NOMO-1 (cell line): ENCODE measurements around the gene ASPG.

Experiments
- DNase-seq, 2 experiments: peaks; one replicate each; lab custom pipeline; 2025; ENCODE audit not compliant: unreplicated experiment in 2 of 2; lab: John Stamatoyannopoulos, UW

Gene ASPG

DNA sequence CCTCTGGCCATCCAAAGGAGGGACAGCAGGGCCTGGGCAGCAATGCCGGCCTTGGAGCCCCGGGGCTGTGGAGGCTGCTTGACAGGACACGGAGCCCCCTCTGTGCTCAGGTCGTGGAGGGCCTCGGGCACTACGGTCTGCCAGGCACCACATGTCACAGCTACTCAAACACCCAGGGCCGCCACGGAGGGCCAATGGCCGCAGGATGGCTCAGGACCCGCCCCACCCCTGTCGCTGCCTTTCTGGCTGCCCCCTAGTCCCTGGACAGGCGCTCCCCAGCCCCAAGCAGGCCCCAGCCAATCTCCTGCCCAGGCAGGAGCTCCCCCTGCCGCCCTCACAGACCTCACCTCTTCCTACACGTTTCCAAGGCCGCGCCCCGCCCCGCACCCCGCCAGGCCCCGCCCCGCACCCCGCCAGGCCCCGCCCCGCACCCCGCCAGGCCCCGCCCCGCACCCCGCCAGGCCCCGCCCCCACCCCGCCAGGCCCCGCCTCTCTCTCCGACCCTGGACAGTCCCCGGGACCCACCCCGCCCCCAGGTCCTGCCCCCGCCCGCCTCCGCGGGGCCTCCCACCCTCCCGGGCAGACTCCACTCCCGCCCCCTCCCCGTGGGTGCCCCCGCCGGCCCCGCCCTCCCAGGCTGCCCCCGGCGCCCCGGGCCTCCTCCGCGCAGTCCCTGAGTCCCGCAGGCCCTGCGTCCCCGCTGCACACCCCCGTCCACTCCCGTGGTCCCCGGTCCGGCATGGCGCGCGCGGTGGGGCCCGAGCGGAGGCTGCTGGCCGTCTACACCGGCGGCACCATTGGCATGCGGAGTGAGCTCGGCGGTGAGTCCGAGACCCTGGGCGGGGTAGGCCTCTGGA is at the start of gene ASPG:
TSS of gene ASPG (plus strand) at position 669 of the 857 bp plus-strand sequence. CDS start at position 740, 71 bp downstream.
- no peak for DNase-seq

DNA sequence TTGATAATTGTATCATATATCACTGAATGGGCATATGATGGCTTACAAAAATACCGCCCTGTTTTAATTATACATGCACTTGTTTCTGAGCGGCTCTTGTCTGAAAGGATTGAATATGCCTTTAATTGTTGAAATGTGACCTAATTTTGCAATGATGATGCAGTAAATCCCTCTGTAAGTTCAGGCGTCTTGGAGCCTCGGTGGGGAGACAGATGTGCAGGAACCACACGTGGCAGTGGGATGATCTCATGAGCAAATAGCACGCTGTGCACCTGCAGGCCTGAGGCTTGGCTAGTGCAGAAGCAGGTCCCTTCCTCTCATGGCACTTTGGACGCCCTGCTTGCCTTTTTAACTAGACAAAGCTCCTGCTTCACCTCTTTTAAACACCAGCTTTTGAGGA is 49.3 kb upstream of the ASPG start:
- no peak for DNase-seq

DNA sequence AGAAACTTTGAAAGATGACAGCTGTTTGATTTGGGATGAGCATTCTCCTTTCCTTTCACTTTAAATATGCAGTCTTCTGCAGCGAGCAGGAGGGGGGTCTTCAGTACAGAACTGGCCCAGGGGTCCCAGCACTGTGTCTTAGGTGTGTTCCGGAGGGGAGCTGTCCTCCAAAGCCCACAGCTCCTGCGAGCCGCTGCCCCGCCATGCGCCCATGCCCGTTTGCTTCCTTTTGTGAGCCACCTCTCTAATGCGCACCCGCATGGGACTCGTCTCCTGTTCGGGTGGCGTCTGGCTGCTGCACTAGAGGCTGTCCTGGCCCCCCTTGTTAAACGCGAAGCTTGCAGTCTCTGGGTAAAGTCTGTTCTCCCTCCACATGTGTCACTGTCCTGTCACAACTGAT is 48.4 kb upstream of the ASPG start:
- no peak for DNase-seq

DNA sequence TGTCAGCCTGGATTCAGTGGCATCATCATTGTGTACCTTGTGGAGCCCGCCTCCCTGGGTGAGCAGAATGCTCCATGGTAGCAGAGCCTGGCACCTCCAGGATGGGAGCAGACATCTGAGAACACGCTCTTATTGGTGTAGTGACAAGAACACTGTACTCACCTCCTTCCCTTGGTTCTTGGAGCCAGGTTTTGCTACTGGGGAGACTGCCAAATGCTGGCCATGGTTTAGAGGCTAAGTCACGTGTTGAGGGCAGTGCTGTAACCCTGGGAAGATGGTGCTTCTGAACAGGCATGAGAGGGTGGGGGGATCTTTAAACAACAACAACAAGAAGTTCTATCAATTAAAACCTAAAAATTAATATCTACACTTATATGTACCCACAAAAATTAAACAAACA is 47.6 kb upstream of the ASPG start:
- DNase-seq = no peak

DNA sequence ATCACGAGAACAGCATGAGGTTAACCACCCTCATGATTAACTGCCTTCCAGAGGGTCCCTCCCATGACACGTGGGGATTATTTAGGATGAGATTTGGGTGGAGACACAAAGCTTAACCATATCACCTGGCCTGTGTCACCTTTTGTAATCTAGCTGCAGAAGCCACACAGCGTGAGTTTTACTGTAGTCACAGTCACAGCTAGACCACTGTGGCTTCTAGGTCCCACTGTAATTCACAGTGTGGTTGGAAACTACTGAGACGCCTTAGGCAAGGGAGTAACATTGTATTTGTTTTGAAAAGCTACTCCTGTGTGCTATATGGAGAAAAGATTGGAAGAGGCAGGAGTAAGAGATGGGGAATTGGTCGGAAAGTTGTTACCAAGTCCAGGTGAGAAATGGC is 46.3 kb upstream of the ASPG start:
- no peak for DNase-seq

DNA sequence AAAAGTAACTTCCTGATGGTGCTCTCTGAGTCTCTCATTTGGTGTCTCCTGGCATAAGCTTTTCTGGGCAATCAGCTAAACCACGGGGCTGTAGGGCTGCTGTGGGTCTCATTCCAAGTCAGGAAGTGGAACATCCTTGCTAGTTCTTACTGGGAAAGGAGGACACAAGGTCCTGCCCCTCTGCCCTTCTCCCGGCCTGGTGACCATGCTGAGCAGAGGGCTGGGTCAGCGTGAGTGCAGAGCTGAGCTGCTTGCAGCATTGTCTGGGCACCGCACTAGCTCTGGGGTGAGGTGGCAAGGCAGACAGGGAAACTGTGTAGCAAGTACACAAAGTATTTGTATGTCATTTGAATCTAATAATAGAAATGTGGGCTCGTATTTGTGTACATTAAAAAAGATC is 45.0 kb upstream of the ASPG start:
- DNase-seq = no peak

DNA sequence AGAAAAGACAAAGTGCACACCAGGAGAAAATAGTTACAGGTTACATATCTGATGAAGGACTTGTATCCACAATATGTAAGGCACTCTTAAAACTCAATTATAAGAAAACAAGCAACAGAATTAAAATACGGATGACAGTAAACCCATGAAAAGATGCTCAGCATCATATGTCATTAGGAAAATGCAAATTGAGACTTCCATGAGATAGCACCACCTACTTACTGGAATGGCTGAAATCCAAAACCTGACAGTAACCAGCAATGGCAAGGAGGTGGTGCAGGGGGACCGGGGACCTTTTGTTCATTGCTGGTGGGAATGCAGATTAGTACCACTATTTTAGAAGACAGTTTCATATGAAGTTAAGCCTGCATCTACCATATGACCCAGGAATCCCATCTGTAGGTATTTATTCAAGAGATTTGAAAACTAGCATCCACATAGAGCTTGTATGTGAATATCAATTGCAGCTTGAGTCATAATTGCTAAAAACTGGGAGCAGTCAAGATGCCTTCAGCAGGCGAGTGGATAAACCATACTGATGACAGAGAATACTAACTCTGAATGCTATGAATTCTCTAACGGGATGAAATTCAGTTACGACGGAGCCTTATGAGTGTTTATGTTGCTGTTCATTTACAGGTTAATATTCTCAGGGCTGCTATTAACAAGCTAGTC is 43.9 kb upstream of the ASPG start:
- DNase-seq = no peak

DNA sequence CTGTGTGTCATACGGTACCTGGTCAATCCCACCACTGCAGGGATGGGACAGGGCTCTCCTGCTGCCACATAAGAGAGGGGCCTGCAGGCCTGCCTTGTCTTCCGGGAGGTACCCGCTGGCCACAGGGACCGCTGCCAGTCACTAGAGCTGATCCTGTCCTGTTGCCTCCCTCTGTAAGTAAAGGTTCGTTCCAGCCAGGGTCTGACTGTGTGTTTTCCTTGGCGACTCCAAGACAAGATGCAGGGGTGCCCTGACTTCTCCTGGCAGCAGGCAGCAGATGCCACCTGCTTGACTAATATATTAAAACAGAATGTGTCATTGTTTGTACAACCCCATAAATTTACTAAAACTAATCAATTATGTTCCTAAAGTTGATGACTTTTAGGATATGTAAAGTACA is 41.5 kb upstream of the ASPG start:
- no peak for DNase-seq

DNA sequence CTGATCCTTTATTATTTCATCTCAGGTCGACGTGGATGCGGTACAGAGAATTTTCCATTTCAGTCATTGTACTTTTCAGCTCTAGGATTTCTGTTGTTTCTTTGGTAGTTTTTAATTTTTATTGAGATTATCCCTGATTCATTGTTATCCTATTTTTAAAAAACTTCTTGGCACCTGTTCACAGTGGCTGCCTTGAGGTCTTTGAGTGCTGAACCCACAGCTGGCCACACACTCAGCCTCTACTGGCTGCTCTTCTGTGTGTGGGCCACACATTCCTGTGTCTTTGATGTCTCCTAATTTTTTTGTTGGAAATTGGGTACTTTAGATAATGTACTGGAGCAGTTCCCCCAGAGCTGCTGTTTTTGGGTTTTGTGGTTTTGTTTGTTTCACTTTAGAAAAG is 37.7 kb upstream of the ASPG start:
- no peak for DNase-seq

DNA sequence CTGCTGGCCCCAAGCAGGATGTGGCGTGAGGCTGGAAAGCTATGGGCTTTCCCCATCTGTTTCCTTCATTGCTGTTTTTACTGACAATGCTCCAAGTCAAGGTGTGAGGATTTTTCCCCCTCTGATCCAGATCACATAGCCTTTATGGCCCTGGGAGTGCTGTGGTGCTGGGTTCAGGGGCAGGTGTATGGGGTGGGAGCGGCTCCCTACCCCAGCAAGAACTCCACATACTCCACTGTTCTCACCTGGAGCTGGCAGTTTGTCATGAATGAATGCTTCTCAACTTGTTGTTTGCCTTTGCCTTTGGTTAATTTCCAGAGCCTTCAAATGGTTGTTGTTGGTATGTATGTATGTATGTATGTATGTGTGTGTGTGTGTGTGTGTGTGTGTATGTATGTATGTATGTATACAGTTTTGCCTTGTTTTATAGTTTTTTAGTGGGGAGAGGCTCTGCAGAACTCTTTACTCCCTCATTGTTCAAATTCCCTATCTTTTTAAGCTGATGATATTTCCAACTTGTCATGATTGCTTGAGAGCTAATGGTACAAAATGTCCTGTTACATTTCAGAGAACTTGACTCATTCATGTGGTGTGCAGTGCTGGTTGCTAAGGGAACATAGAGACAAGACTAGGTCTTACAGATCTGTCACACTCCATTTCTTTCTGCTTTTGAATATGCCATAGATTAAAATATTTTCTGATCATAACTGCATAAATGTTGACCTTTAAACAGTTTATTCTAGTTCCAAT is 36.6 kb upstream of the ASPG start:
- no peak for DNase-seq

DNA sequence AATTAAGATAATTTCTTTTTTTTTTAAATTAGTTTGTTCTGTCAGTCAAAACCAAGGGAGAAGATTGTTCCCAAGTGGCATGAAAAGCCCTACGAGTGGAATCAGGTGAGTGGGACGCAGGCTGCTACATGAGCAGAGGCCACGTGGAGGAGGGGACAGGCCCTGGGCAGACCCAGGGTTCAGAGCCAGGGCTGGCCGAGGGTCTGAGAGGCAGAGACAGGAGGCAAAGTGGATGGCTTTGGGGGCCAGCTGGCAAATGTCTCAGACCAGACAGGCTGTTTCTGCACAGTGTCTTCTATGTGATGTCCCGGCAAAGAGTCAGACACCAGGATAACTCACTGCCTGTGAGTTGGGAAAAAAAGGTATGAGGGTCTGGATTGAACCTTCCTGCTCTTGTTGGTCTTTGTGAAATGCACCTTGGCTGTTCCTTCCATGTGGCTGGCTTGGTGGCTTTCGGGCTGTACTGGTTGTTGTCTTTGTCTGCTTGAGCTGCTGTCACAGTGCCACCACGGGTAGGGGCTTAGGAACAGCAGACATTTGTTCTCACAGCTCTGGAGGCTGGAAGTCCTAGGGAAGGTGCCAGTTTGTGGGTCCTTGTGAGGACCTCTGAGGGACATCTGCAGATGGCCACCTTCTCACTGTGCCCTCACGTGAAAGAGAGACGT is 35.8 kb upstream of the ASPG start:
- no peak for DNase-seq

DNA sequence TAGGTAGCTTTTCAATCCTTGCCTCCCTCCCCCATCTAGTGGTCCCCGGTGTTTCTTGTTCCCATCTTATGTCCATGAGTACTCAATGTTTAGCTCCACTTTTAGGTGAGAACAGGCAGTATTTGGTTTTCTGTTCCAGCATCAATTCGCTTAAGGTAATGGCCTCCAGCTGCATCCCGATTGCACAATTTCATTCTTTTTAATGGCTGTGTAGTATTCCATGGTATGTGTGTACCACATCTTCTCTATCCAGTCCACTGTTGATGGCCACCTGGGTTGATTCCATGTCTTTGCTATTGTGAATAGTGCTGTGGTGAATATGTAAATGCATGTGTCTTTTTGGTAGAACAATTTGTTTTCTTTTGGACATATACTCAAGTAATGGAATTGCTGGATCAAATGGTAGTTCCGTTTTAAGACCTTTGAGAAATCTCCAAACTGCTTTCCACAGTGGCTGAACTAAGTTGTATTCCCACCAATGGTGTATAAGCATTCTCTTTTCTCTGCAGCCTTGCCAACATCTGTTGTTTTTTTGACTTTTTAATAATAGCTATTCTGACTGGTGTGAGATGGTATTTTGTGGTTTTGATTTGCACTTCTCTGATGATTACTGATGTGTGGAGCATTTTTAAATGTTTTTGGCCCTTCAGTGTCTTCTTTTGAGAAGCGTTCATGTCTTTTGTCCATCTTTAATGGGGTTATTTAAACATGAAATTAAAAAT is 34.2 kb upstream of the ASPG start:
- no peak for DNase-seq

DNA sequence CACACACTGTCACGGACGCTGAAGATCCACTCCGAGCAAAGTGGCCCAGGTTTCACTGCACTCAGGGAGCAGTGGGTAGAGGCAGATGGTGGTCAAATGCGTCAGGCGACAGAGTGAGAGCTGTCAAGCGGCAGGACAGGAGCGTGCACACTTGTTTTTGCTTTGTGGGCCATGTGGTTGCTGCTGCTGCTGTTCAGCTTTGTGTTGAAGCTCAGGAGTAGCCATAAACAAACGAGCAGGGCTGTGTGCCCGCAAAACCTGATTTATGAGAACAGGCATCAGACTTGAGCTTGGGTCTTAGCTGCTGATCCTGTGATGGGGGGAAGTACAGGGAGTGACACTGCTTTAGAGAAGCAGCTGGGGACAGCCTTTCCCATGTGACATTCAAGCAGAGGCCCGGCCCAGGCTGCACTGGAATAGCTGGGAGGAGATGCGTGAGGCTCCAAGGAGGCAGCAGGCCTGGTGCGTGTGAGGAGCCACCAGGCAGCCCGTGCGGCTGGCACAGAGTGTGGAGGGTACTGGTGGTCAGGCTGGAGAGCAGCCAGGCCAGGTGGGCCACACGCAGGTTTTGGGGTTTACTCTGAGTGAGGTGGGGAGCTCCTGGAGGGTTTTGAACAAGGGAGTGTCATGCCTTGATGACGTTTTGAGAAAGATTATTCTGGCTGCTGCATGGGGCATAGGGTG is 31.1 kb upstream of the ASPG start:
- no peak for DNase-seq

DNA sequence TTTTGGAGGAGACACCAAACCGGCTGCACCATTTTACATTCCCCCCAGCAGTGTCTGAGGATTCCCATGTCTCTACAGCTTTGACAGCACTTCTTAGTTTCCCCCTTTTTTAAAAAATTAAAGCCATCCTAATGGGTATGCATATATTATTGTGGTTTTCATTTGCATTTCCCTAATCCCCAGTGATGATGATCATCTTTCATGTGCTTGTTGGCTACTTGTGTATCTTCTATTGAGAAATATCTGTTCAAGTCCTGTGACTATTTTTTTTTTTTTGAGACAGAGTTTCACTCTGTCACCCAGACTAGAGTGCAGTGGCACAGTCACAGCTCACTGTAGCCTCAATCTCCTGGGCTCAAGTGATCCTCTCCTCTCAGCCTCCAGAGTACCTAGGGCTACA is 23.2 kb upstream of the ASPG start:
- no peak for DNase-seq

DNA sequence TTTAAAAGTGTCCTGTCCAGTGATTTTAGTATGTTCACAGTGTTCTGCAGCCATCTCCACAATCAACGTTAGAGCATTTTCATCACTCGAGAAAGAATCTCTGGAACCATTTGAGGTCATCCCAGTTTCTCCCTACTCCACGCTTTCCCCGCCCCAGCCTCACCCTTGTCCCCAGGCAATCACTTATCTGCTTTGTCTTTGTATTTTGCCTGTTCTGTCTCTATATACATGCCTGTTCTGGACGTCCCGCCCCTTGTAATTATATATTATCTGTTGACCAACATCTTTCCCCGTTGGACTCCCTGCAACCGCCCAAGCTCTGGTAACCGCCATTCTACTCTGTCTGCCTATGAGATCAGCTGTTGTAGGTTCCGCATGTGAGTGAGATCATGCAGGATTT is 21.5 kb upstream of the ASPG start:
- DNase-seq = no peak

DNA sequence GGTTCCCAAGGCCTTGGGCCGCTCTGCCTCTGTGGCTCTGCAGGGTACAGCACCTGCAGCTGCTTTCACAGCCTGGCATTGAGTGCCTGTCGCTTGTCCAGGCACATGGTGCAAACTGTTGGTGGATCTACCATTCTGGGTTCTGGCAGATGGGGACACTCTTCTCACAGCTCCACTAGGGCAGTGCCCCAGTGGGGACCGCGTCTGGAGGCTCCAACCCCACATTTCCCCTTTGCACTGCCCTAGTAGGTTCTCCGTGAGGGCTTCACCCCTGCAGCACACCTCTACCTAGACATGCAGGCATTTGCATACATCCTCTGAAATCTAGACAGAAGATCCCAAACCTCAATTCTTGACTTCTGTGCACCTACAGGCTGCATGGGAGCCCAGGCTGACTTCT is 19.2 kb upstream of the ASPG start:
- DNase-seq = no peak

DNA sequence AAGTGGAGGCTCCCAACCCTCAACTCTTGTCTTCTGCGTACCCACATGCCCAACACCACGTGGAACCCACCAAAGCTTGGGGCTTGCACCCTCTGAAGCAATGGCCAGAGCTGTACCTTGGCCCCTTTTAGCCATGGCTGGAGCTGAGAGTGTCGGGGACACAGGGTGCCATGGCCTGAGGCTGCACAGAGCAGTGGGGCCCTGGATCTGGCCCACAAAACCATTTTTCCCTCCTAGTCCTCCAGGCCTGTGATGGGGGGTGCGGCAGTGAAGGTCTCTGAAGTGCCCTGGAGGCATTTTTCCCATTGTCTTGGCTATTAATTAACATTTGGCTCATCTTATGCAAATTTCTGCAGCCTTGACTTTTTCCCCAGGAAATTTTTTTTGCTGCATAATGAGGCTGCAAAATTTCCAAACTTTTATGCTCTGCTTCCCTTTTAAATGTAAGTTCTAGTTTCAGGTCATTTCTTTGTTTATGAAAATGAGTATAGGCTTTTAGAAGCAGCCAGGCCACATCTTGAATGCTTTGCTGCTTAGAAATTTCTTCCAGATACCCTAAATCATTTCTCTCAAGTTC is 18.7 kb upstream of the ASPG start:
- no peak for DNase-seq

DNA sequence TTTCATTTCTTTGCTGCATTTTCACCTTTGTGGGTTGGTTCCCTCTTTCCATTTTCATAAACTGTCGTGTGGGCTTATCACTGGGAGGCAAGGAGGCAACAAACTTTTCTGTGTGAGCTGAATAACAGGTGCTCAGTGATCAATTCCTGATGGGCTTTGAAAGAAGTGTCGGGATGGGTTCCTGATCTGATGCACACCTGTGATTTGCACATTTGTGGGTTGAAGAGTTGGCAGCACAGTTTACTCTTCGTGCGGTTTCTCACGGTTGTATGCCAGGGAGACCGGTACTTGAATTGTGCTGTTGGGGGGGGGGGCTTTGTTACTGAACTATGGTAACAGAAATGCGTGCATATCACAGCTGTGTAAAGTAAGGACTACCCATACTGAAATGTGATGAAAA is 16.0 kb upstream of the ASPG start:
- DNase-seq = no peak

DNA sequence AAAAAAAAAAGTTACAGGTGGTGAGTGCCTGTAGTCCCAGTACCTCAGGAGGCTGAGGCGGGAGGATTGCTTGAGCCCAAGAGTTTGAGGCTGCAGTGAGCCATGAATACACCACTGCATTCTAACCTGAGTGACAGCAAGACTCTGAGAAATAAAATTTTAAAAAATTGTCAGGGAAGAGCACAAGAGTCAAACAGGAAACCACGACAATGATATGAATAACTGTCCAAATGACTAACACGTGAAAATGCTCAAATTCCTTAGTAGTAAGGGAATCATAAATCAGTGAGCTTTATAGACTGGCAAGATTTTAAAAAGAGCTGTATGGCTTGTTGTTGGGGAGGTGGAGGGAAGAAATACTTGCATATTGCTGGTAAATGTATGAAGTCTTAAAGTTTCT is 12.9 kb upstream of the ASPG start:
- DNase-seq = no peak

DNA sequence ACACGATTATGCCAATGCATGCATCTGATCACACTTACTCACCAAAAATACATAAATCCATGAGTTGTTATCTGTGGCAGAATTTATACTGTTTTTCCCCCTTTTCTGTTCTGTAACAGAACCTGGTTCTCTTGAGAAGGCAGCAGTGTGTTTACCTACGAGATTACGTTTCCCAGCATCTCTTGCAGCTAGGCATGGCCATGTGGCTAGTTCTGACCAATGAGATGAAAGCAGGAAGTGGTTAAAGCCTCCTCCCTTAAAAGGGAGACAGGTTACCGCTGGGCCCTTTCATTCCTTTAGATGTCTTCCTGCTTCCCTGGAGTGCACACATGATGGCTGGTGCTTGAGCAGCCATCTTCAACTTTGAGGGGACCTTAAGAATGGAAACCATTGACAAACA is 11.7 kb upstream of the ASPG start:
- DNase-seq = no peak
